GM10847 (cell line): ENCODE measurements around the gene RAB31.

Source experiments
- POLR2A ChIP-seq: IDR thresholded peaks from 2 replicates; pipeline ENCODE4 v1.6.1; 2011; ENCODE audit not compliant: insufficient read length; ENCODE audit errors: extremely low read depth

RAB31 gene

DNA sequence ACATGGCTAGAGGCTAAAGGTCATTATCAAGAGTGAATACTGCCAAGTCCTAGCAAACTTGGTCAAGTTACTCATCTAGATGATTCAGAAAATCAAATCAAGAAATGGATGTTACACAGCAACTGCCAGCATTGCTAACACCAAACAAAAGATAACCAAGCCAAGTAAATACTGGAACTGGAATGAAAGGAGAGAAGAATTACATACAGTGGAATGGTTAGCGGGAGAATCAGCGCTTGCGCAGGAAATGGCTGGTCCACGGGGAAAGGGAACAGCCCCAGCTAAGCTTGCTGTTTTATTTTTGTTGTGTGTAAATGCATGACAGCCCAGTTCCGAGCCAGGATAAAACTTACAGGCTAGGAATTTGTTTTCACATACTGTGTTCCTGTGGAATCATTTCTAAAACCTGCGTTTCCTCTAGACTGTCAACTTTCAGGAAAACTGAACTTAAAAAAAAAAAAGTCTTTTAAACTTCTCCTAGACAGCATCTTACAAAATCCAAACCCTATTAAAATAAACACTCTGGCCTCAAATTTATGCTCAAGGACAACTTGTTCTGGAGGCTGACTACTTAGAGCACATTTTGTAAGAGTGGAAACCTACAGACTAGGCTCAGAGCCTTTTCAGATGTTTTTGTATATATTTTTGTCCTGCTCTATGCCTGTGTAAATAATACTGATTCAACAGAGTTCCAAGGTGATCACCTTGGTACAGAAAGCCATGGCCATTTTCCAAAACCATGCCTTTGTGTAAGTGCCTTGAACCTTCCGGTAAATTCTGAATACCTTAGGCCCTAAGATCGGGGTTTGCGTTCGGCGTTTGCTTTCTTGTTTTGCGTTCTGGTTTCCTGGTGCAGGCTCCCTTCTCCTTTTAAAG is 146.9 kb downstream of the RAB31 start:
- no peak for TF ChIP-seq POLR2A

DNA sequence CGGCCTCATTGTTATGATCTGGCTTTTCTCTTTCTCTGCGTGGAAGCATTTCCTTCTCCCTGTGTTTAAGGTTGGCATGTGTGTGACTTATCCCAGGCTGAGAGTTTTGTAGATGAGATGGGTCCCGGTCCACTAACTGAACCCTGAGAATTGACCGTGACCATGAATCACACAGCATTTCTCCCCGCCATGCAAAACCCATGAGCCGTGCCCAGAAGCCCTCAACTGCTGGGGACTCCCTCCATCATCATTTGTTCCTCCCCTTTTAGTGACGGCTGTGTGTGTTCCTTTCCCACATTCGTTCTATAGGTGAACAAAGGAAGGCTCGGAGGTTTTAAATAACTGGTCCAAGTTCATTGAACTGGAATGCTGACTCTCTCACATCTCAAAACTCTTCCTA is 147.6 kb downstream of the RAB31 start:
- TF ChIP-seq POLR2A: no peak

DNA sequence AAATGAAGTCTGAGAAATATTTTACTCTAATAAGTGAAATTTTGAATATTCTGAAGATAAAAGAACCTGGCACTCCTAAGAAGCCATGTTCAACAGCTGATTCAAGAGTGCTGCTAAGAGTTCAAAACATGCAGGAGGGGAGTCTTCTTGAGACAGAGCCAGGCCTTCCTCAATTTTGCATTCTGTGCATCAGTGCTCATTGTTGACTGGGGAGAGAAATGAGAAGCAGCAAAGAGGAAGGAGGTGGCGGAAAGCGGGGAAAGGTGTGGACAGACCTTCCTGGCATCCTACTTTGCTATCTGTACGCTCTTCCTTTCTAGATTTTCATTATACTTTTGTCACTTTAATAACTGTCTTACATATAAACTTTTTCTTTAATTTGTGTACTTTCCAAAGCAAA is 148.0 kb downstream of the RAB31 start:
- no peak for TF ChIP-seq POLR2A

DNA sequence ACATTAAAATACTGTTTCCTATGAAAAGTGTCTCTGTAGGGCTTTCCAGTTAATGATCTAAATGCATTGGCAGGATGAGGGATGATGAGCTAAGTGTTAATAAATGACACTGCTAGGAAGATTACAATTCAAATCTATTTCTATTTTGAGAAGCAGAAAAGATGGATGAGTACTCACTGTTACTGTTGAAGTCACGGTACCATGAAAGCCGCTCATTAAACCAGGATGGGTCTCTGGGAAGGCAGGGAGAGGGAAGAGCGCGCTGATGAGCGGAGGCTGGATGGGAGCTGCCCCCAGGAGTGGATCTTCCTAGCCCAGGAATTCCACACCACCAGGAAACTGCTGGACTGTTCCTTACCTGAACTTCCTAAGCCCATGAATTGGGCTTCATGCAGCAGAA is 150.5 kb downstream of the RAB31 start:
- TF ChIP-seq POLR2A: no peak

DNA sequence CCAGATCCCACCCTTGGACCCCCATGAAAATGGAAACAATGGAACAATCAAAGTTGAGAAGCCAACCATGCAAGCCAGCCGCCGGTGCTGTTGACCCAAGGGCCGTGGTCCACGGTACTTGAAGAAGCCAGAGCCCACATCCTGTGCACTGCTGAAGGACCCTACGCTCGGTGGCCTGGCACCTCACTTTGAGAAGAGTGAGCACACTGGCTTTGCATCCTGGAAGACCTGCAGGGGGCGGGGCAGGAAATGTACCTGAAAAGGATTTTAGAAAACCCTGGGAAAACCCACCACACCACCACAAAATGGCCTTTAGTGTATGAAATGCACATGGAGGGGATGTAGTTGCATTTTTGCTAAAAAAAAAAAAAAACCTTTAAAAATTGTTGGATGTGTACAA is 151.1 kb downstream of the RAB31 start:
- TF ChIP-seq POLR2A: no peak

DNA sequence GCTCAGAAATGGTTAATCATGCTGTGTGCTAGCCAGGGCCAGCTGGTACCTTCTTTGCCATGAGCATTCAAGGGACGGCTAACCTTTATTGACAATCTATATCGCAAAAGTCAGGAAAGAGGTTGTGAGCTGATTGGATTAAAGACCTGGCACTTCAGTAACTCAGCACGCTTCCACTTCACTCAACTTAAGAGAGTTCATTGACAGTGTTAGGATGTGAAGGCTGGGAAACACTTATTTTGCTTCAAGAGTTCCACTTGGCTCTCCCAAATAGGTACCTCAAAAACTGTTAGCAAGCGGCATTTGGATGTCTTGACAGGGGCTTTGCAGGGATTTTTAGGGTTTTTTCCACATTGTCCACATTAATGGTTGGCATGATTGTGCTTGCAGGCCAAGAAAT is 152.6 kb downstream of the RAB31 start:
- no peak for TF ChIP-seq POLR2A

DNA sequence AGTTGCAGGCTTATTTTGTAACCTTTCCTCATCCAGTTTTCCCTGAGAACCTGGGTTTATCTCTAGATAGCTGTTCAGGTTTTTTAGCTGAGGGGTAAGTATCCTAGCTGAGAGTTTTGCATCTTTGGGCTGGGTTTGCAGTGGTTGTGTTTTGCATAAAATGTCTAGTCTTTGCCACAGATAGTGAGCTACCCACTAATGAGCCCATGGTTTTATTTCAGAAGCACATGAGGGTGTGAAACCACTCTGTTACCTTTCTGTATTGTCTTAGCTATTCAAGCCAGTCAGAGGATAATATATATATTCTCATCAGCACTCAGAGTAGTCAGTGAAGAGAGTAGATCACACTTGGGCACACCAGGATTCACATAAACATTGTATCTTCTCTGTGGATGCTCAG is 153.1 kb downstream of the RAB31 start:
- no peak for TF ChIP-seq POLR2A

DNA sequence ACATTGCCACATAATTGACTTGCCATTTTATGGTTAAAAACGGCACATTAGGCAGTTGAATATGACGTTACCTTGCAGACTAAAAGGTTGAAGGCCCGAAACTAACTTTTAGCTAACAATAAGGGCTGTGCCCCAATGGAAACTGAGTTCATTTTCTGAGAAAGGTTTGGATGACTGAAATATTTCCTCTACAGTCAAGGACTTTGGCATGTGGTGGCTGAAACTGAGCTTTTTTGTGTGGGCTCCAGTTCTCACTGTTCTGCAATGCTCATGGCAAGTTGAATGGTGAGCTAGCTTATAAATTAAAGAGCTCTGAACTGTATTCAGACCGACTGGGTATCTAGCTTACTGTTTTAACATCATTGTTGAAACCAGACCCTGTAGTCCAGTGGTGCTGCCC is 153.8 kb downstream of the RAB31 start:
- TF ChIP-seq POLR2A: no peak

DNA sequence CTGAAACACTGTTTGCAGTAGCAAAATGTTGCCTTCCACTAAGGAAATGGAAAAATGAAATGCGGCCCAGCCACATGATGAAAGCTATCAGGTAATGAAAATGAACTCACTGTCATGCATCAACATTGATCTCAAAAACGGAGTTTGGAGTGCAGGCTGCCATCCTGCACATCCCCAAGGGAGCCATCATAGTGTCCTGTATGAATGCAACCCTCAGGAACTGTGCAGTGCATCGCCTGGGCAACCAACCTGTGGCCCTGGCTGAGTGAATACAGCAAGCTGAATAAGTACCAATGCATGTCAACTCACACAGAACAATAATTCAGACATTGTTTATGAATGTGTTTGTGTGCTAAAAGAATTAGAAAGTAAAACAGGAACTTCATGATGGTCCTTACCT is 154.6 kb downstream of the RAB31 start:
- no peak for TF ChIP-seq POLR2A

DNA sequence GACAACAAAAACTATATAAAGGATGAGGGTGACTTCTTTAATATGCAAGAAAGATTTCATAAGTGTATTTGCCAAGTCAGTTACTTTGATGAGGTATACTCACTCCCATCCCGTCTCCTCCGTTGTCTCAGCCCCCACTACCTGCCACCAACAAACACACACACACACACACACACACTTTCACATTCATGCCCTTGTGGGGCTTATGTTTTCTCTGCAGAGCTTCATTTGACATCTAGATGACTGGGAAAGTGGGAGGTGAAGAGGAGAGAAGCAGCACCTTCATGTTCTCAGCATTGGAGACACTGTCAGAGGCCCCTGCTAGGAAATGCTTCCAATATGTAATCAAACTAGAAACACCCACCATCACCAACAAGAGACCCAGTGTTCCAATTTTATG is 155.2 kb downstream of the RAB31 start:
- no peak for TF ChIP-seq POLR2A

DNA sequence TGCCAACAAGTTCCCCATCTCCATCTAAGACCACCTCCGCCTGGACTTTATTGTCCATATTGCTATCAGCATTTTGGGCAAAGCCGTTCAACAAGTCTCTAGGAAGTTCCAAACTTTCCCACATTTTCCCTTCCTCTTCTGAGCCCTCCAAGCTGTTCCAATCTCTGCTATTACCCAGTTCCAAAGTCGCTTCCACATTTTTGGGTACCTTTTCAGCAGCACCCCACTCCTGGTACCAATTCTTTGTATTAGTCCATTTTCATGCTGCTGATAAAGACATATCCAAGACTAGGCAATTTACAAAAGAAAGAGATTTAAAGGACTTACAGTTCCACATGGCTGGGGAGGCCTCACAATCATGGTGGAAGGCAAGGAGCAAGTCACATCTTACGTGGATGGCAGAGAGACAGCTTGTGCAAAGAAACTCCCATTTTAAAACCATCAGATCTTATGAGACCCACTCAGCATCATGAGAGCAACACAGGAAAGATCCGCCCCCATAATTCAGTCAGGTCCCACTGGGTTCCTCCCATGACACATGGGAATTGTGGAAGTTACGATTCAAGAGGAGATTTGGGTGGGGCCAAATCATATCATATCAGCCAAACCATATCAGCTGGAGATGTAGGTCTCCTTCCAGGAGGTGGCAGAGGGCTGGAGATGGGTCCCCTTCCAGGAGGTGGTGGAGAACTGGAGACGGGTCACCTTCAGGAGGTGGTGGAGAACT is 157.8 kb downstream of the RAB31 start:
- no peak for TF ChIP-seq POLR2A

DNA sequence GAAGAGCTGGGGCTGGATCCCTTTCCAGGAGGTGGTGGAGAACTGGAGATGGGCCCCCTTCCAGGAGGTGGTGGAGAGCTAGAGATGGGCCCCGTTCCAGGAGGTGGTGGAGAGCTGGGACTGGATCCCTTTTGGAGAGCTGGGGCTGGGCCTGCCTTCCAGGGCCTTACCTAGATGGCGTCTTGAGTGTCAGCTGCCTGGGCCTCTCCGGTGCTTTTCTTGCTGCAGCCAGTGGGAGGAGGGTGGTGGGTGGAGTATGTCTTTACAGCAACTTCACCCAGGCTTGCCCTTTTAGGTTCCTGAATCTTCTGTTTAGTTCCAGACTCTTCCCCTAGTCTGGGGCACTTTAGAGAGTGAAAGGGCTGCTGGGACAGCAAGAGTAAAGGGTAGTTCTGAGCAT is 158.5 kb downstream of the RAB31 start:
- no peak for TF ChIP-seq POLR2A

DNA sequence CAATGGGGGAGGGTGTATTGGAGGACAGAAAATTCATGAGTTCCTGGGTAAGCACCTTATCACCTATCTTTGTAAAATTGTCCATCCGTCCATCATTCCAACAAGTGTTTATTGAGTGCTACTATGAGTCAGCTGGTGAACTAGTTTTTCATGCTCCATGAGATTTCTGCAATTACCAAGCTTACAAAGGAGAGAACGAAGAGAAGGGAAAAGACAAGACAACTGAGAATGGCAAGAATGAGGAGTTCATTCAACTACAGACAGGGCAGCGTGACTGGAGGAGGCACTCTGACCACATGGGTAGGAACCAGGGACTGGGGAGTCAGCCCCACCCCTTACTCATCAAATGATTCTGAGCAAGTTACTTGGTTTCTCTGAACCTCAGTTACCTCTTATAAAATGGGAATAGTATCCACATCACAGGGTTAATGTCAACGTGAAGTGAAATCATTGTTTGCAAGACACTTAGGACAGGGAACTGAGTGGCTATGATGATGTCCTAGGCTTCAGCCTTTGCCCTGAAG is 159.0 kb downstream of the RAB31 start:
- TF ChIP-seq POLR2A: no peak

DNA sequence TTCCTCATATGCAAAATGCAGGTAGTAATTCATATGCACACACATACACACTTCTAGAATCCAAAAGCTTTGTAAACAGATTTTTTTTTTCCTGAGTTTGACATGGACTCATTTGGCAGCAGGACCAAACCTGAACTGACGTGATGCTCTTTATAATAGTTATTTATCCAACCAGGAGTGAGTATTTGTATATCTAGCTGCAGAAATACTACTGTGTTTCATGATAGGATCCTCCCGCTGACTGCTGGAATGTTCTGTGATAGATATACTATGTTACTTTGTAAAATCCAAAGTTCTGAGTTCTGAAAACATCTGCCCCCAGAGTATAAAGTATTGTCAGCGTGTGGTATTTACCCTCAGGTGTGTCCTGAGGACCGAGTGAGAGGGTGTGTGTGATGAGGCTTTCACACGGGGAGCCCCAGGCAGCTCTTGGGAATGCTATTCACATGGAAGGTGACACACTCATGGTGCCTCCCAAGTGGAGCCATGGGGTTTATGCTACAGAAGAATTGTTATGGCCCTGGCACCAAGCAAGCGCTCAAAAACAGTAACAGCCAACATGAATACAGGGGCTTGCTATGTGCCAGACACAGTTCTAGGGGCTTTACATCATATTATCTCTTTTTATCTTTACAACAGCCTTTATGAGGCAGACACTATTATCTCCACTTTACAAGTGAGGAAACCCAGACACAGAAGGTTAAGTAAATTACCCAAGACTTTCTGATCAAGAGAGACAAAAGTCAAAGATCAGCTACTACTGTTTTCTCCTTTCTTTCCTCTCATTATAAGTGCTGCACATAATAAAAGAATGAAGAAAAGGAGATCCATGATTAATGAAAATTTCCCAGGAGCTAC is 161.0 kb downstream of the RAB31 start:
- TF ChIP-seq POLR2A: no peak

DNA sequence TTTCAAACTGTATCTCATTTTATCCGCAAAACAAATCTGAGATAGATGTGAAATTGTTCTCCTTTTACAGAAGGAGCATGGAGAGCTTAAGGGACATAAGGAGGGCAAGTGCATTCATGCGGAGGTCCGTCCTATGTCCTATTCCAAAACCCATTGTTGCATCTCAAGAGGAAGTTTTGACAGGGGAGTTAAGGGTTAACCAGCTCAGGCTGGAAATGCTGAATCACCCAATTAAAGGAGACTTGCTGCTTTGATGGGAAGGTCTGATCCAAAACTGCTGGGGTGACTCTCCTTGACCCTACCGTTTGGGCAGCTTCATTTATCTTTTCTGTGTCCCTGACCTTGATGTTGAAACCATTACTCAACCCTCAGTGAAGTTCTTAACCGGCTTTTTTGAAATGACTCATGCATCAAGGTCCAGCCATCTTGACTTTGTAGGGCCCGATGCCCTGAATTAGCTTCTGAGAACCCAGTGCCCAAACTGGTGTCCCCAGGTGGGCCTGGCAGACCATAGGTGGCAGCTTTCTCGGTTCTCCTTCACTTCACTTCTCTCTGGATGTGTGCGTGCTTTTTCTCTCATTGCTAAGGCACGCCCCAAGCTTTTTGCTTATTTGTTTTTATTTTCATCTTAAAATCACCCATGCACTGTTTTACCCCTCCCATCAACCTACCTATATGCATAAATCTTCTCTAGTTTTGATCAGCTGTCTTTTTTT is 161.8 kb downstream of the RAB31 start:
- TF ChIP-seq POLR2A: no peak
